Duodenal mucosa (tissue), 2 donors: Measurements from ENCODE around the gene SIK3.

Experiments used
- H3K27ac ChIP-seq: one replicate; pipeline ENCODE4 v1.7.0; 2013; ENCODE audit warnings: low read depth, low read length
- H3K27me3 ChIP-seq, 2 donors: one replicate each; pipeline ENCODE4 v1.7.0; 2013; ENCODE audit warnings: low read length in 2 of 2, control low read depth in 1 of 2; ENCODE audit not compliant: insufficient read depth in 2 of 2, control insufficient read depth in 1 of 2
- H3K36me3 ChIP-seq, 2 donors: one replicate each; pipeline ENCODE4 v1.7.0; 2013; ENCODE audit warnings: low read length in 2 of 2, control low read depth in 1 of 2; ENCODE audit not compliant: insufficient read depth in 2 of 2, control insufficient read depth in 1 of 2
- H3K4me1 ChIP-seq, 2 donors: one replicate each; pipeline ENCODE4 v1.7.0; 2013; ENCODE audit warnings: low read length in 2 of 2, control low read depth in 1 of 2; ENCODE audit not compliant: insufficient read depth in 2 of 2, control insufficient read depth in 1 of 2
- H3K4me3 ChIP-seq, 2 donors: one replicate each; pipeline ENCODE4 v1.7.0; 2013; ENCODE audit warnings: low read length in 2 of 2, low read depth in 1 of 2
- H3K9ac ChIP-seq, 2 donors: one replicate each; pipeline ENCODE4 v1.7.0; 2013; ENCODE audit warnings: low read length in 2 of 2, low read depth in 1 of 2
- H3K9me3 ChIP-seq, 2 donors: one replicate each; pipeline ENCODE4 v1.7.0; 2013; ENCODE audit warnings: low read length in 2 of 2, control low read depth in 1 of 2; ENCODE audit not compliant: control insufficient read depth in 1 of 2

The SIK3 gene

GRCh38 chr11:116875194-116875593 lies 223.0 kb downstream of the SIK3 start:
- H3K9me3 ChIP-seq, result no peaks in the 10 kb centered on the region
- no peak overlapping the region for H3K4me3 ChIP-seq
- no peaks in the 10 kb centered on the region for H3K27me3 ChIP-seq
- H3K36me3 ChIP-seq, result peaks cover 24 to 64% of the 10 kb centered on the region in 2 donors
- no peak overlapping the region for H3K9ac ChIP-seq
- H3K4me1 ChIP-seq, result no peaks in the 10 kb centered on the region
- H3K27ac ChIP-seq, result no peak overlapping the region

GRCh38 chr11:116874251-116874650 lies 224.0 kb downstream of the SIK3 start:
- H3K27me3 ChIP-seq, result no peaks in the 10 kb centered on the region
- no peak overlapping the region for H3K9ac ChIP-seq
- H3K4me1 ChIP-seq, result no peaks in the 10 kb centered on the region
- no peak overlapping the region for H3K27ac ChIP-seq
- no peak overlapping the region for H3K4me3 ChIP-seq
- H3K36me3 ChIP-seq, result peaks cover 24 to 74% of the 10 kb centered on the region in 2 donors
- no peaks in the 10 kb centered on the region for H3K9me3 ChIP-seq

GRCh38 chr11:116873381-116873780 lies 224.8 kb downstream of the SIK3 start:
- H3K36me3 ChIP-seq, result peaks cover 27 to 81% of the 10 kb centered on the region in 2 donors
- no peaks in the 10 kb centered on the region for H3K4me1 ChIP-seq
- no peaks in the 10 kb centered on the region for H3K27me3 ChIP-seq
- no peak overlapping the region for H3K4me3 ChIP-seq
- no peak overlapping the region for H3K9ac ChIP-seq
- no peaks in the 10 kb centered on the region for H3K9me3 ChIP-seq
- no peak overlapping the region for H3K27ac ChIP-seq

GRCh38 chr11:116871248-116871647 lies 227.0 kb downstream of the SIK3 start:
- Histone ChIP-seq H3K9ac (no peak overlapping the region), H3K27ac (no peak overlapping the region), H3K4me3 (no peak overlapping the region), H3K36me3 (peaks cover 43 to 93% of the 10 kb centered on the region in 2 donors), H3K9me3 (no peaks in the 10 kb centered on the region), H3K27me3 (no peaks in the 10 kb centered on the region), H3K4me1 (no peaks in the 10 kb centered on the region)

- Histone ChIP-seq H3K27ac (no peak overlapping the region), H3K36me3 (peaks cover 42 to 81% of the 10 kb centered on the region in 2 donors), H3K27me3 (no peaks in the 10 kb centered on the region), H3K4me1 (no peaks in the 10 kb centered on the region), H3K9me3 (no peaks in the 10 kb centered on the region), H3K9ac (no peak overlapping the region), H3K4me3 (no peak overlapping the region)
Measured at GRCh38 chr11:116870054-116870453, 228.2 kb downstream of the SIK3 start.

- Histone ChIP-seq H3K9me3 (no peaks in the 10 kb centered on the region), H3K36me3 (peaks cover 40 to 80% of the 10 kb centered on the region in 2 donors), H3K9ac (no peak overlapping the region), H3K4me3 (no peak overlapping the region), H3K4me1 (no peaks in the 10 kb centered on the region), H3K27me3 (no peaks in the 10 kb centered on the region), H3K27ac (no peak overlapping the region)
Measured at GRCh38 chr11:116869610-116870009, 228.6 kb downstream of the SIK3 start.

- Histone ChIP-seq H3K9me3 (no peaks in the 10 kb centered on the region), H3K4me1 (no peaks in the 10 kb centered on the region), H3K27ac (no peak overlapping the region), H3K4me3 (no peak overlapping the region), H3K9ac (no peak overlapping the region), H3K36me3 (peaks cover 41 to 80% of the 10 kb centered on the region in 2 donors), H3K27me3 (no peaks in the 10 kb centered on the region)
Measured at GRCh38 chr11:116868066-116868465, 230.2 kb downstream of the SIK3 start.

- H3K9me3 ChIP-seq, result no peaks in the 10 kb centered on the region
- no peak overlapping the region for H3K9ac ChIP-seq
- no peak overlapping the region for H3K27ac ChIP-seq
- H3K27me3 ChIP-seq, result no peaks in the 10 kb centered on the region
- peaks cover 37 to 76% of the 10 kb centered on the region in 2 donors for H3K36me3 ChIP-seq
- H3K4me3 ChIP-seq, result no peak overlapping the region
- no peaks in the 10 kb centered on the region for H3K4me1 ChIP-seq
Measured at GRCh38 chr11:116867619-116868018, 230.6 kb downstream of the SIK3 start.

GRCh38 chr11:116866804-116867455 lies 231.3 kb downstream of the SIK3 start:
- Histone ChIP-seq H3K9me3 (no peaks in the 10 kb centered on the region), H3K9ac (no peak overlapping the region), H3K4me3 (no peak overlapping the region), H3K36me3 (peaks cover 40 to 76% of the 10 kb centered on the region in 2 donors), H3K27me3 (no peaks in the 10 kb centered on the region), H3K27ac (no peak overlapping the region), H3K4me1 (no peaks in the 10 kb centered on the region)

GRCh38 chr11:116865696-116866095 lies 232.5 kb downstream of the SIK3 start:
- H3K27ac ChIP-seq, result no peak overlapping the region
- H3K4me3 ChIP-seq, result no peak overlapping the region
- H3K4me1 ChIP-seq, result no peaks in the 10 kb centered on the region
- no peaks in the 10 kb centered on the region for H3K27me3 ChIP-seq
- H3K36me3 ChIP-seq, result peaks cover 43 to 77% of the 10 kb centered on the region in 2 donors
- H3K9ac ChIP-seq, result no peak overlapping the region
- no peaks in the 10 kb centered on the region for H3K9me3 ChIP-seq
